WTC11 (cell line): Measurements from ENCODE around the gene STARD7. TPM values are rescaled to one million over a fixed set of nuclear protein-coding genes. Genes with fewer than 3 reads are reported as not detected.

Experiments used
- ATAC-seq: fragments of 200-7000 bp; cut with Tn5 transposase; 2 replicates; pipeline ENCODE4 v1.10.0; 2021; ENCODE audit warnings: mild to moderate bottlenecking, moderate library complexity
- CTCF ChIA-PET: fragments of 300-600 bp; sonication (Branson Sonifier 250); formaldehyde crosslinking; loops from one replicate; lab custom pipeline; 2021; ENCODE audit warnings: antibody characterized with exemption; lab: Charles Lee
- POLR2A ChIA-PET: fragments of 350-600 bp; sonication (Branson Sonifier 250); formaldehyde crosslinking; loops from one replicate; lab custom pipeline; 2021; ENCODE audit warnings: antibody characterized with exemption; lab: Charles Lee
- DNase-seq: peaks from one replicate; pipeline ENCODE4 v3.0.0; 2021; ENCODE audit warnings: low spot score
- H3K27ac Mint-ChIP-seq: 2 replicates; pipeline ENCODE4 v1.8.0; 2021; ENCODE audit warnings: mixed read lengths
- H3K27me3 Mint-ChIP-seq: 2 replicates; pipeline ENCODE4 v1.8.0; 2021; ENCODE audit warnings: low read depth, mild to moderate bottlenecking, moderate library complexity, mixed read lengths
- H3K36me3 Mint-ChIP-seq: 2 replicates; pipeline ENCODE4 v1.8.0; 2021; ENCODE audit warnings: mixed read lengths
- H3K4me1 Mint-ChIP-seq: 2 replicates; pipeline ENCODE4 v1.8.0; 2022; ENCODE audit warnings: mixed read lengths
- H3K4me3 Mint-ChIP-seq: 2 replicates; pipeline ENCODE4 v1.8.0; 2021; ENCODE audit warnings: mild to moderate bottlenecking, moderate library complexity, mixed read lengths
- H3K9me3 Mint-ChIP-seq: 2 replicates; pipeline ENCODE4 v1.8.0; 2021; ENCODE audit warnings: mixed read lengths
- ARID4B ChIP-seq: sonication (generic); formaldehyde crosslinking; IDR thresholded peaks from 2 replicates; pipeline ENCODE4 v1.8.0; 2023; ENCODE audit warnings: missing genetic modification reagents, mild to moderate bottlenecking, borderline replicate concordance
- ATF3 ChIP-seq: sonication (generic); formaldehyde crosslinking; conservative IDR thresholded peaks from 2 replicates; pipeline ENCODE4 v1.8.1; 2022; ENCODE audit warnings: mild to moderate bottlenecking, missing genetic modification reagents
- E2F4 ChIP-seq: sonication (generic); formaldehyde crosslinking; IDR thresholded peaks from 2 replicates; pipeline ENCODE4 v1.8.1; 2022; ENCODE audit warnings: low read depth, mild to moderate bottlenecking, moderate library complexity, missing genetic modification reagents, borderline replicate concordance
- FOXP4 ChIP-seq: sonication (generic); formaldehyde crosslinking; IDR thresholded peaks from 2 replicates; pipeline ENCODE4 v1.8.0; 2022; ENCODE audit warnings: mild to moderate bottlenecking, missing genetic modification reagents
- GTF2I ChIP-seq: fragments of 250-450 bp; sonication (Bioruptor Pico); conservative IDR thresholded peaks from 2 replicates; pipeline ENCODE4 v1.4.0; 2021; ENCODE audit warnings: mild to moderate bottlenecking
- NR1H2 ChIP-seq: sonication (generic); formaldehyde crosslinking; IDR thresholded peaks from 2 replicates; pipeline ENCODE4 v1.9.0; 2021; ENCODE audit warnings: mild to moderate bottlenecking, moderate library complexity, missing genetic modification reagents
- OVOL2 ChIP-seq: fragments of 250-450 bp; sonication (Bioruptor Pico); IDR thresholded peaks from 2 replicates; pipeline ENCODE4 v1.9.0; 2021; ENCODE audit warnings: mild to moderate bottlenecking, borderline replicate concordance
- SMAD4 ChIP-seq: sonication (generic); formaldehyde crosslinking; IDR thresholded peaks from 2 replicates; pipeline ENCODE4 v1.8.0; 2022; ENCODE audit warnings: mild to moderate bottlenecking, missing genetic modification reagents
- TP53 ChIP-seq: sonication (generic); formaldehyde crosslinking; IDR thresholded peaks from 2 replicates; pipeline ENCODE4 v1.8.1; 2023; ENCODE audit warnings: mild to moderate bottlenecking, missing genetic modification reagents
- ZBTB43 ChIP-seq: sonication (generic); formaldehyde crosslinking; IDR thresholded peaks from 2 replicates; pipeline ENCODE4 v1.8.1; 2023; ENCODE audit warnings: mild to moderate bottlenecking, missing genetic modification reagents
- ZNF232 ChIP-seq: sonication (generic); formaldehyde crosslinking; IDR thresholded peaks from 2 replicates; pipeline ENCODE4 v1.8.0; 2022; ENCODE audit warnings: mild to moderate bottlenecking, missing genetic modification reagents
- ZNF263 ChIP-seq: sonication (generic); formaldehyde crosslinking; IDR thresholded peaks from 2 replicates; pipeline ENCODE4 v1.8.1; 2022; ENCODE audit warnings: low read depth, mild to moderate bottlenecking, moderate library complexity, missing genetic modification reagents
- ZNF423 ChIP-seq: fragments of 250-450 bp; sonication (Bioruptor Pico); IDR thresholded peaks from 2 replicates; pipeline ENCODE4 v2.1.2; 2022; ENCODE audit warnings: mild to moderate bottlenecking, moderate library complexity
- ZNF532 ChIP-seq: fragments of 250-450 bp; sonication (Bioruptor Pico); IDR thresholded peaks from 2 replicates; pipeline ENCODE4 v1.9.0; 2021; ENCODE audit warnings: mild to moderate bottlenecking, borderline replicate concordance
- ZNF671 ChIP-seq: fragments of 250-450 bp; sonication (Bioruptor Pico); IDR thresholded peaks from 2 replicates; pipeline ENCODE4 v1.8.0; 2021; ENCODE audit warnings: mild to moderate bottlenecking
- total RNA-seq: library from RNA; stranded (reverse); gene quantifications from 3 replicates; pipeline ENCODE4 v1.2.3, GENCODE V29; 2021
- TF ChIP-seq, protein P1 (sequence below): sonication (generic); formaldehyde crosslinking; IDR thresholded peaks from 2 replicates; pipeline ENCODE4 v1.8.1; 2022; ENCODE audit warnings: mild to moderate bottlenecking, missing genetic modification reagents, moderate library complexity, borderline replicate concordance
- TF ChIP-seq, protein P2 (sequence below): fragments of 200-600 bp; IDR thresholded peaks from 2 replicates; pipeline ENCODE4 v1.8.0; 2022; ENCODE audit warnings: antibody characterized with exemption
- TF ChIP-seq, protein P3 (sequence below): sonication (generic); formaldehyde crosslinking; conservative IDR thresholded peaks from 2 replicates; pipeline ENCODE4 v1.8.1; 2023; ENCODE audit warnings: mild to moderate bottlenecking, low read depth, missing genetic modification reagents, moderate library complexity

The STARD7 gene
- total RNA-seq, 1 experiment from 2014 or later: 217 TPM

DNA sequence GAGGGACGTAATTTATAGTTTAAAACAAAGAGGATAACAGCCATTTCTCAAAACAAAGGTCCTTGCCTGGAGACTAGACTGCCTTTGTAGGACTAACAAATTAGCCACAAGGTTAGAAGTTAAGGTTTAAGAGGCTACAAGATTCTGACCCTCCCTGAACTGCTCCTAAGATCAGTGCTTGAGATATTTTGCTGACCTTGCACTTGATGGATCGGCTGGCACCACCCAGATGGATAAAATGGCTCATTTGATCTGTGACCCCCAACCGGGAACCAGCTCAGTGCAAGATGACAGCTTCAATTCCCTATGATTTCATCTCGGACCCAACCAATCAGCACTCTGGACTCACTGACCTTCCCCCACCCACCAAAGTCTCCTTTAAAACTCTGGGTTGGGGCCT is 3.7 kb upstream of the STARD7 start:
- CTCF ChIA-PET: interaction anchor here (0.9 to 2.3 kb wide), 3 partner anchors 29 to 74 kb away, joined by 3 to 7 read pairs (median 4); partner anchors contain the start of gene ASTL
- no peak for TF ChIP-seq ZNF532 (CRISPR knock-in tag)
- TF ChIP-seq NR1H2 (CRISPR knock-in tag): no peak
- TF ChIP-seq OVOL2 (CRISPR knock-in tag): no peak
- TF ChIP-seq, protein P1, sequence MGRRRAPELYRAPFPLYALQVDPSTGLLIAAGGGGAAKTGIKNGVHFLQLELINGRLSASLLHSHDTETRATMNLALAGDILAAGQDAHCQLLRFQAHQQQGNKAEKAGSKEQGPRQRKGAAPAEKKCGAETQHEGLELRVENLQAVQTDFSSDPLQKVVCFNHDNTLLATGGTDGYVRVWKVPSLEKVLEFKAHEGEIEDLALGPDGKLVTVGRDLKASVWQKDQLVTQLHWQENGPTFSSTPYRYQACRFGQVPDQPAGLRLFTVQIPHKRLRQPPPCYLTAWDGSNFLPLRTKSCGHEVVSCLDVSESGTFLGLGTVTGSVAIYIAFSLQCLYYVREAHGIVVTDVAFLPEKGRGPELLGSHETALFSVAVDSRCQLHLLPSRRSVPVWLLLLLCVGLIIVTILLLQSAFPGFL (CRISPR knock-in tag): no peak
- no peak for TF ChIP-seq ZNF671 (CRISPR knock-in tag)
- no peak for TF ChIP-seq GTF2I (CRISPR knock-in tag)
- TF ChIP-seq ZNF232: no peak
- TF ChIP-seq ZNF423 (CRISPR knock-in tag): no peak
- no peak for TF ChIP-seq E2F4 (CRISPR knock-in tag)
- TF ChIP-seq TP53 (CRISPR knock-in tag): no peak
- no peak for TF ChIP-seq ZBTB43 (CRISPR knock-in tag)
- TF ChIP-seq FOXP4 (CRISPR knock-in tag): no peak
- no peak for TF ChIP-seq SMAD4 (CRISPR knock-in tag)
- no peak for TF ChIP-seq ATF3 (CRISPR knock-in tag)
- TF ChIP-seq ARID4B (CRISPR knock-in tag): no peak
- no peak for TF ChIP-seq ZNF263 (CRISPR knock-in tag)
- TF ChIP-seq, protein P2, sequence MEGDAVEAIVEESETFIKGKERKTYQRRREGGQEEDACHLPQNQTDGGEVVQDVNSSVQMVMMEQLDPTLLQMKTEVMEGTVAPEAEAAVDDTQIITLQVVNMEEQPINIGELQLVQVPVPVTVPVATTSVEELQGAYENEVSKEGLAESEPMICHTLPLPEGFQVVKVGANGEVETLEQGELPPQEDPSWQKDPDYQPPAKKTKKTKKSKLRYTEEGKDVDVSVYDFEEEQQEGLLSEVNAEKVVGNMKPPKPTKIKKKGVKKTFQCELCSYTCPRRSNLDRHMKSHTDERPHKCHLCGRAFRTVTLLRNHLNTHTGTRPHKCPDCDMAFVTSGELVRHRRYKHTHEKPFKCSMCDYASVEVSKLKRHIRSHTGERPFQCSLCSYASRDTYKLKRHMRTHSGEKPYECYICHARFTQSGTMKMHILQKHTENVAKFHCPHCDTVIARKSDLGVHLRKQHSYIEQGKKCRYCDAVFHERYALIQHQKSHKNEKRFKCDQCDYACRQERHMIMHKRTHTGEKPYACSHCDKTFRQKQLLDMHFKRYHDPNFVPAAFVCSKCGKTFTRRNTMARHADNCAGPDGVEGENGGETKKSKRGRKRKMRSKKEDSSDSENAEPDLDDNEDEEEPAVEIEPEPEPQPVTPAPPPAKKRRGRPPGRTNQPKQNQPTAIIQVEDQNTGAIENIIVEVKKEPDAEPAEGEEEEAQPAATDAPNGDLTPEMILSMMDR: no peak
- TF ChIP-seq, protein P3, sequence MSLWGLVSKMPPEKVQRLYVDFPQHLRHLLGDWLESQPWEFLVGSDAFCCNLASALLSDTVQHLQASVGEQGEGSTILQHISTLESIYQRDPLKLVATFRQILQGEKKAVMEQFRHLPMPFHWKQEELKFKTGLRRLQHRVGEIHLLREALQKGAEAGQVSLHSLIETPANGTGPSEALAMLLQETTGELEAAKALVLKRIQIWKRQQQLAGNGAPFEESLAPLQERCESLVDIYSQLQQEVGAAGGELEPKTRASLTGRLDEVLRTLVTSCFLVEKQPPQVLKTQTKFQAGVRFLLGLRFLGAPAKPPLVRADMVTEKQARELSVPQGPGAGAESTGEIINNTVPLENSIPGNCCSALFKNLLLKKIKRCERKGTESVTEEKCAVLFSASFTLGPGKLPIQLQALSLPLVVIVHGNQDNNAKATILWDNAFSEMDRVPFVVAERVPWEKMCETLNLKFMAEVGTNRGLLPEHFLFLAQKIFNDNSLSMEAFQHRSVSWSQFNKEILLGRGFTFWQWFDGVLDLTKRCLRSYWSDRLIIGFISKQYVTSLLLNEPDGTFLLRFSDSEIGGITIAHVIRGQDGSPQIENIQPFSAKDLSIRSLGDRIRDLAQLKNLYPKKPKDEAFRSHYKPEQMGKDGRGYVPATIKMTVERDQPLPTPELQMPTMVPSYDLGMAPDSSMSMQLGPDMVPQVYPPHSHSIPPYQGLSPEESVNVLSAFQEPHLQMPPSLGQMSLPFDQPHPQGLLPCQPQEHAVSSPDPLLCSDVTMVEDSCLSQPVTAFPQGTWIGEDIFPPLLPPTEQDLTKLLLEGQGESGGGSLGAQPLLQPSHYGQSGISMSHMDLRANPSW: no peak

More for the DNA sequence above, 3.7 kb upstream of the STARD7 start:
- POLR2A ChIA-PET: no interaction called here
- H3K4me1 Mint-ChIP-seq: peaks cover 13% of the 10 kb centered on the region
- no peaks in the 10 kb centered on the region for H3K27me3 Mint-ChIP-seq
- H3K9me3 Mint-ChIP-seq: no peaks in the 10 kb centered on the region
- H3K4me3 Mint-ChIP-seq: no peak overlapping the region
- H3K36me3 Mint-ChIP-seq: peaks cover 3% of the 10 kb centered on the region
- no peak overlapping the region for H3K27ac Mint-ChIP-seq
- DNase-seq (no peak), ATAC-seq (no peak)
